SK-N-SH (cell line): Measurements from ENCODE around the gene SPG7. TPM values are rescaled to one million over a fixed set of nuclear protein-coding genes. Genes with fewer than 3 reads are reported as not detected.

Experiments
- CTCF ChIA-PET: fragments of 300-600, 350-600 bp; formaldehyde crosslinking; extraction: SDS; loops from one replicate; lab custom pipeline; 2021; lab: Yijun Ruan, JAX
- POLR2A ChIA-PET: fragments of 350-600 bp; sonication (Branson Sonifier 250); formaldehyde crosslinking; extraction: SDS; loops from one replicate; lab custom pipeline; 2020; ENCODE audit warnings: antibody characterized with exemption, inconsistent platforms; lab: Yijun Ruan, JAX
- DNase-seq: peaks from one replicate; pipeline ENCODE4 v3.0.0; 2012
- H2AFZ ChIP-seq: fragments of 200-600 bp; sonication (generic); 2 replicates; pipeline ENCODE4 v1.8.1; 2016; ENCODE audit warnings: antibody characterized with exemption, mild to moderate bottlenecking, low read depth
- H3F3A ChIP-seq: fragments of 200-600 bp; sonication (generic); replicated peaks from 2 replicates; pipeline ENCODE3; 2016; ENCODE audit warnings: antibody characterized with exemption, mild to moderate bottlenecking; ENCODE audit not compliant: insufficient read depth
- H3K27ac ChIP-seq, 2 experiments: fragments of 200-500 bp in 1 of 2; fragments of 200-600 bp in 1 of 2; sonication (Bioruptor generic) in 1 of 2; sonication (generic), shearing (Covaris generic) in 1 of 2; 2 replicates each; pipeline versions ENCODE4 v1.5.1 to v1.6.1; 2014 to 2016; ENCODE audit warnings: low read depth in 2 of 2, inconsistent platforms in 1 of 2, low read length in 1 of 2, mild to moderate bottlenecking in 1 of 2, mixed read lengths in 1 of 2
- H3K27me3 ChIP-seq: fragments of 200-600 bp; sonication (generic), shearing (Covaris generic); 2 replicates; pipeline ENCODE4 v1.6.1; 2016; ENCODE audit warnings: mixed run types; ENCODE audit not compliant: insufficient read depth
- H3K36me3 ChIP-seq, 2 experiments: fragments of 200-500 bp in 1 of 2; fragments of 200-600 bp in 1 of 2; sonication (Bioruptor generic) in 1 of 2; sonication (generic) in 1 of 2; replicated peaks in 1 of 2; 2 replicates each; pipeline versions ENCODE3 to v1.5.1; 2014 to 2016; ENCODE audit warnings: low read length in 1 of 2, mild to moderate bottlenecking in 1 of 2; ENCODE audit not compliant: insufficient read depth in 2 of 2, control insufficient read depth in 1 of 2
- H3K4me1 ChIP-seq, 2 experiments: fragments of 200-500 bp in 1 of 2; fragments of 200-600 bp in 1 of 2; sonication (Bioruptor generic) in 1 of 2; sonication (generic), shearing (Covaris generic) in 1 of 2; 2 replicates each; pipeline versions ENCODE4 v1.5.1 to v1.6.1; 2014 to 2016; ENCODE audit warnings: low read depth in 1 of 2, low read length in 1 of 2, mixed run types in 1 of 2; ENCODE audit not compliant: insufficient read depth in 2 of 2, control insufficient read depth in 1 of 2
- H3K4me2 ChIP-seq: fragments of 200-600 bp; sonication (generic), shearing (Covaris generic); 2 replicates; pipeline ENCODE4 v1.6.1; 2017; ENCODE audit warnings: mixed run types
- H3K4me3 ChIP-seq, 2 experiments: fragments of 200-500 bp in 1 of 2; fragments of 200-600 bp in 1 of 2; sonication (Bioruptor generic) in 1 of 2; sonication (generic), shearing (Covaris generic) in 1 of 2; 2 replicates each; pipeline versions ENCODE4 v1.5.1 to v1.8.1; 2014 to 2016; ENCODE audit warnings: low read depth in 2 of 2, inconsistent platforms in 1 of 2, low read length in 1 of 2, mild to moderate bottlenecking in 1 of 2, mixed read lengths in 1 of 2, moderate library complexity in 1 of 2
- H3K79me2 ChIP-seq: fragments of 200-600 bp; sonication (generic); 2 replicates; pipeline ENCODE4 v1.8.1; 2017; ENCODE audit warnings: mild to moderate bottlenecking; ENCODE audit not compliant: insufficient read depth
- H3K9ac ChIP-seq: fragments of 200-600 bp; sonication (generic); 2 replicates; pipeline ENCODE4 v1.6.1; 2017; ENCODE audit warnings: mixed run types
- H3K9me2 ChIP-seq: fragments of 200-600 bp; sonication (generic); 2 replicates; pipeline ENCODE4 v1.6.1; 2017; ENCODE audit warnings: mixed run types
- H3K9me3 ChIP-seq: fragments of 200-600 bp; sonication (generic); 2 replicates; pipeline ENCODE4 v1.6.1; 2017; ENCODE audit warnings: mixed run types, mild to moderate bottlenecking, moderate library complexity
- H4K20me1 ChIP-seq: fragments of 200-600 bp; sonication (generic); 2 replicates; pipeline ENCODE4 v1.6.1; 2017; ENCODE audit warnings: mild to moderate bottlenecking, mixed run types; ENCODE audit not compliant: insufficient read depth
- CHD2 ChIP-seq: fragments of 150-350 bp; IDR thresholded peaks from 2 replicates; pipeline ENCODE4 v1.6.1; 2018; ENCODE audit warnings: low read length; ENCODE audit not compliant: partially characterized antibody
- ELF1 ChIP-seq: IDR thresholded peaks from 2 replicates; pipeline ENCODE4 v1.4.0; 2012
- EP300 ChIP-seq, 2 experiments: IDR thresholded peaks; 2 replicates each; pipeline versions ENCODE4 v1.4.0 to v1.6.1; 2012; ENCODE audit warnings: borderline replicate concordance in 1 of 2, low read depth in 1 of 2, low read length in 1 of 2
- EZH2phosphoT487 ChIP-seq: fragments of 200-600 bp; sonication (generic); IDR thresholded peaks from 2 replicates; pipeline ENCODE4 v1.6.1; 2017; ENCODE audit warnings: low read depth, mixed run types, mild to moderate bottlenecking, antibody characterized with exemption, moderate library complexity, borderline replicate concordance
- FOSL2 ChIP-seq: IDR thresholded peaks from 2 replicates; pipeline ENCODE4 v1.4.0; 2012; ENCODE audit warnings: low read depth, mild to moderate bottlenecking, moderate library complexity, borderline replicate concordance
- FOXM1 ChIP-seq: IDR thresholded peaks from 2 replicates; pipeline ENCODE4 v1.4.0; 2012; ENCODE audit warnings: low read depth, mild to moderate bottlenecking
- GABPA ChIP-seq: IDR thresholded peaks from 2 replicates; pipeline ENCODE4 v1.4.0; 2012; ENCODE audit warnings: low read depth, mild to moderate bottlenecking
- JUND ChIP-seq: IDR thresholded peaks from 2 replicates; pipeline ENCODE4 v1.4.0; 2012
- MXI1 ChIP-seq: IDR thresholded peaks from 2 replicates; pipeline ENCODE4 v1.6.1; 2012; ENCODE audit warnings: mild to moderate bottlenecking, low read depth, low read length, improper control_type of control experiment
- NFIC ChIP-seq: IDR thresholded peaks from 2 replicates; pipeline ENCODE4 v1.4.0; 2012; ENCODE audit warnings: borderline replicate concordance
- RAD21 ChIP-seq: IDR thresholded peaks from 2 replicates; pipeline ENCODE4 v1.6.1; 2012; ENCODE audit warnings: mild to moderate bottlenecking, low read length
- RCOR1 ChIP-seq: fragments of 150-350 bp; IDR thresholded peaks from 2 replicates; pipeline ENCODE4 v1.6.1; 2017; ENCODE audit warnings: antibody characterized with exemption, low read length
- RXRA ChIP-seq: IDR thresholded peaks from 2 replicates; pipeline ENCODE4 v1.4.0; 2012; ENCODE audit warnings: low read depth, mild to moderate bottlenecking, borderline replicate concordance
- SIN3A ChIP-seq: IDR thresholded peaks from 2 replicates; pipeline ENCODE4 v1.6.1; 2012; ENCODE audit warnings: low read depth, mild to moderate bottlenecking, low read length, moderate library complexity, borderline replicate concordance
- SMC3 ChIP-seq: IDR thresholded peaks from 2 replicates; pipeline ENCODE4 v1.6.1; 2012; ENCODE audit warnings: low read depth, low read length, improper control_type of control experiment
- YY1 ChIP-seq: IDR thresholded peaks from 2 replicates; pipeline ENCODE4 v1.4.0; 2012; ENCODE audit warnings: low read depth, mild to moderate bottlenecking
- WGBS: methylation state at CpG from one replicate; pipeline ENCODE4 v1.1.6; 2017; ENCODE audit warnings: low lambda C conversion rate; 5-methylcytosine and 5-hydroxymethylcytosine counted together
- polyA plus RNA-seq, 3 experiments: library from polyadenylated mRNA; depleted of rRNA; stranded (reverse); fragments of >200 nt; gene quantifications; 2 replicates each; pipeline ENCODE4 v1.2.3, GENCODE V29; 2012
- TF ChIP-seq, protein P1 (sequence below): IDR thresholded peaks from 2 replicates; pipeline ENCODE4 v1.4.0; 2012; ENCODE audit warnings: low read depth, borderline replicate concordance
- TF ChIP-seq, protein P2 (sequence below): fragments of 150-350 bp; IDR thresholded peaks from 2 replicates; pipeline ENCODE4 v1.6.1; 2016; ENCODE audit warnings: mild to moderate bottlenecking, low read depth, low read length
- TF ChIP-seq, protein P3 (sequence below): fragments of 200-600 bp; sonication (generic); IDR thresholded peaks from 2 replicates; pipeline ENCODE4 v1.6.1; 2017; ENCODE audit warnings: antibody characterized with exemption, mild to moderate bottlenecking, moderate library complexity
- TF ChIP-seq, protein P4 (sequence below): IDR thresholded peaks from 2 replicates; pipeline ENCODE4; 2012
- TF ChIP-seq, protein P5 (sequence below): fragments of 150-350 bp; IDR thresholded peaks from 2 replicates; pipeline ENCODE4 v1.6.1; 2017; ENCODE audit warnings: antibody characterized with exemption, low read length, low read depth, borderline replicate concordance

SPG7 gene
- polyA plus RNA-seq, 1 of the 3 experiments (the other 2 are of a cell fraction): 100 TPM

DNA sequence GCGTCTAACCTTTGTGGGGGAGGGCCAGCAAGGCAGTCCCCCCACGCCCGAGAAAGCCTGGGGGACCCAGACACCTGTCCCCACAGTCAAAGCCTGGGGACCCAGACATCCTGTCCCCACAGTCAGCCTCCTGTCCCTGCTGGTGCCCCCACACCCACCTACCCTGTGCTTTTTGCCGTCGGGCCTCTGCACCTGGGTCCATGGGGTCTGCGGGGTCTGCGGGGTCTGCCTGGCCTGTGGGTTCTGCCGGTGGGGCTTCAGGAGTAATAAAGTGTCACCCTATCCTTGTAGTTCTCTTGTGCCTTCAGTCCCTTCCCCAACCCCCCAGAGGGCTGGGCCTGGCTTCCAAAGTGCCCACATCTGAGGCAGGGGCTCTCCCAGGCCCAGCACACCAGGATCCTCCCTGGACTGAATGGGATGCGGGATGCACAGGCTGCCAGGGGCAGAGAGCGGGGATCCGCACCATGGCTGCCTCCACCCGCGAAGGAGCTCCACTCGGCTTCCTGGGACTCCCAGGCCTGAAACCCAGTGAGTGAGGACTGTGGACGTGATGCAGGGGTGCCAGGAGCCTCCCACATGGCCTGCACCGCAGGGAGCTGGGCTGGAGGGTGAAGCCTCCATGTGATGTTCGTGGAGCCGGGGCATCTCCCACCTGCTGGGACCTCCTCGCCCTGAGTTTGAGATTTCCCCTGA lies 88.9 kb downstream of the SPG7 start:
- CTCF ChIA-PET: interaction anchor here (0.8 kb wide), 1 partner anchor 20 kb away, joined by 3 read pairs; no protein-coding TSS in a partner anchor
- Histone ChIP-seq H2AFZ (no peak overlapping the region), H3K4me1 (peaks cover 3 to 4% of the 10 kb centered on the region in 2 experiments; a peak in 2 of 4 replicates), H4K20me1 (no peaks in the 10 kb centered on the region), H3K4me2 (no peak overlapping the region)
- DNase-seq: no peak
- TF ChIP-seq FOSL2 (no peak), GABPA (no peak), EZH2phosphoT487 (no peak), YY1 (no peak), RXRA (no peak), JUND (no peak), NFIC (no peak), EP300 (IDR thresholded peaks at IDR 0.05; ENCODE audit: borderline replicate concordance in 1 of 2, low read depth in 1 of 2, low read length in 1 of 2) (no peak), MXI1 (no peak), CHD2 (no peak), ELF1 (no peak)
- TF ChIP-seq, protein P1, sequence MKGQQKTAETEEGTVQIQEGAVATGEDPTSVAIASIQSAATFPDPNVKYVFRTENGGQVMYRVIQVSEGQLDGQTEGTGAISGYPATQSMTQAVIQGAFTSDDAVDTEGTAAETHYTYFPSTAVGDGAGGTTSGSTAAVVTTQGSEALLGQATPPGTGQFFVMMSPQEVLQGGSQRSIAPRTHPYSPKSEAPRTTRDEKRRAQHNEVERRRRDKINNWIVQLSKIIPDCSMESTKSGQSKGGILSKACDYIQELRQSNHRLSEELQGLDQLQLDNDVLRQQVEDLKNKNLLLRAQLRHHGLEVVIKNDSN: no peak
- TF ChIP-seq, protein P2, sequence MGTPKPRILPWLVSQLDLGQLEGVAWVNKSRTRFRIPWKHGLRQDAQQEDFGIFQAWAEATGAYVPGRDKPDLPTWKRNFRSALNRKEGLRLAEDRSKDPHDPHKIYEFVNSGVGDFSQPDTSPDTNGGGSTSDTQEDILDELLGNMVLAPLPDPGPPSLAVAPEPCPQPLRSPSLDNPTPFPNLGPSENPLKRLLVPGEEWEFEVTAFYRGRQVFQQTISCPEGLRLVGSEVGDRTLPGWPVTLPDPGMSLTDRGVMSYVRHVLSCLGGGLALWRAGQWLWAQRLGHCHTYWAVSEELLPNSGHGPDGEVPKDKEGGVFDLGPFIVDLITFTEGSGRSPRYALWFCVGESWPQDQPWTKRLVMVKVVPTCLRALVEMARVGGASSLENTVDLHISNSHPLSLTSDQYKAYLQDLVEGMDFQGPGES: no peak
- TF ChIP-seq, all 33 proteins: peak for 0
- Histone ChIP-seq H3K9me2 (no peaks in the 10 kb centered on the region), H3K27ac (no peak overlapping the region), H3F3A (peaks cover 5% of the 10 kb centered on the region), H3K36me3 (no peaks in the 10 kb centered on the region), H3K9me3 (no peaks in the 10 kb centered on the region), H3K79me2 (no peaks in the 10 kb centered on the region), H3K4me3 (no peak overlapping the region), H3K27me3 (no peaks in the 10 kb centered on the region), H3K9ac (no peak overlapping the region)
- POLR2A ChIA-PET: no interaction called here
- WGBS: 100% methylated on average over 3 of the region's 19 CpGs

DNA sequence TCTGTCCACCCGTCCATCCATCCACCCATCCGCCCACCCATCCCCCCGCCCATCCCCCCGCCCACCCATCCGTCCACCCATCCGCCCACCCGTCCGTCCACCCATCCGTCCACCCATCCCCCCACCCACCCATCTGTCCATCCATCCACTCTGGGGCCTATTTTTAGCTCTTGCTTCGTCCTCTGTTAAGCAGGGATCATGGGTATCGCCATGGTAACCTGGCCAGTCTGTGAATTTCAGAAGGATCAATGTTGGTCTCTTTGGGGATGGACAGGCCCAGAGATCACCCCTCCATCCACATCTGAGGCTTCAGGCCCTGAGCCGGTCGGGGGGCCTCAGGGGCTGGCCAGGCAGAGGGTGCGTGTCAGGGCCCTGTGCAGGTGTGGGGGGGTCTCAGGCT lies 90.0 kb downstream of the SPG7 start:
- peaks cover 13 to 14% of the 10 kb centered on the region in 2 experiments; a peak in 3 of 4 replicates for H3K4me1 ChIP-seq
- ChIA-PET CTCF (interaction anchor here (0.5 kb wide), 1 partner anchor 387 kb away, joined by 3 read pairs; no protein-coding TSS in a partner anchor), POLR2A (no interaction called here)
- no peak overlapping the region for H3K27ac ChIP-seq
- H3K4me2 ChIP-seq: no peak overlapping the region
- H3K9me2 ChIP-seq: no peaks in the 10 kb centered on the region
- H3K27me3 ChIP-seq: no peaks in the 10 kb centered on the region
- no peak overlapping the region for H3K4me3 ChIP-seq
- H3K9ac ChIP-seq: no peak overlapping the region
- H3K9me3 ChIP-seq: no peaks in the 10 kb centered on the region
- no peaks in the 10 kb centered on the region for H4K20me1 ChIP-seq
- DNase-seq: no peak
- no peaks in the 10 kb centered on the region for H3K36me3 ChIP-seq
- peaks cover 15% of the 10 kb centered on the region for H3F3A ChIP-seq
- no peaks in the 10 kb centered on the region for H3K79me2 ChIP-seq
- H2AFZ ChIP-seq: no peak overlapping the region
- WGBS: 58% methylated on average over 14 of the region's 14 CpGs
- no peak for TF ChIP-seq RCOR1
- no peak for TF ChIP-seq SMC3
- no peak for TF ChIP-seq FOSL2
- TF ChIP-seq, protein P3, sequence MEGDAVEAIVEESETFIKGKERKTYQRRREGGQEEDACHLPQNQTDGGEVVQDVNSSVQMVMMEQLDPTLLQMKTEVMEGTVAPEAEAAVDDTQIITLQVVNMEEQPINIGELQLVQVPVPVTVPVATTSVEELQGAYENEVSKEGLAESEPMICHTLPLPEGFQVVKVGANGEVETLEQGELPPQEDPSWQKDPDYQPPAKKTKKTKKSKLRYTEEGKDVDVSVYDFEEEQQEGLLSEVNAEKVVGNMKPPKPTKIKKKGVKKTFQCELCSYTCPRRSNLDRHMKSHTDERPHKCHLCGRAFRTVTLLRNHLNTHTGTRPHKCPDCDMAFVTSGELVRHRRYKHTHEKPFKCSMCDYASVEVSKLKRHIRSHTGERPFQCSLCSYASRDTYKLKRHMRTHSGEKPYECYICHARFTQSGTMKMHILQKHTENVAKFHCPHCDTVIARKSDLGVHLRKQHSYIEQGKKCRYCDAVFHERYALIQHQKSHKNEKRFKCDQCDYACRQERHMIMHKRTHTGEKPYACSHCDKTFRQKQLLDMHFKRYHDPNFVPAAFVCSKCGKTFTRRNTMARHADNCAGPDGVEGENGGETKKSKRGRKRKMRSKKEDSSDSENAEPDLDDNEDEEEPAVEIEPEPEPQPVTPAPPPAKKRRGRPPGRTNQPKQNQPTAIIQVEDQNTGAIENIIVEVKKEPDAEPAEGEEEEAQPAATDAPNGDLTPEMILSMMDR: no peak
- no peak for TF ChIP-seq EP300 (IDR thresholded peaks at IDR 0.05; ENCODE audit: borderline replicate concordance in 1 of 2, low read depth in 1 of 2, low read length in 1 of 2)
- TF ChIP-seq, protein P4, sequence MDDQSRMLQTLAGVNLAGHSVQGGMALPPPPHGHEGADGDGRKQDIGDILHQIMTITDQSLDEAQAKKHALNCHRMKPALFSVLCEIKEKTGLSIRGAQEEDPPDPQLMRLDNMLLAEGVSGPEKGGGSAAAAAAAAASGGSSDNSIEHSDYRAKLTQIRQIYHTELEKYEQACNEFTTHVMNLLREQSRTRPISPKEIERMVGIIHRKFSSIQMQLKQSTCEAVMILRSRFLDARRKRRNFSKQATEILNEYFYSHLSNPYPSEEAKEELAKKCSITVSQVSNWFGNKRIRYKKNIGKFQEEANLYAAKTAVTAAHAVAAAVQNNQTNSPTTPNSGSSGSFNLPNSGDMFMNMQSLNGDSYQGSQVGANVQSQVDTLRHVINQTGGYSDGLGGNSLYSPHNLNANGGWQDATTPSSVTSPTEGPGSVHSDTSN: no peak
- TF ChIP-seq ELF1: no peak
- TF ChIP-seq FOXM1: no peak
- TF ChIP-seq RAD21: no peak
- TF ChIP-seq JUND: no peak
- no peak for TF ChIP-seq GABPA
- TF ChIP-seq, protein P5, sequence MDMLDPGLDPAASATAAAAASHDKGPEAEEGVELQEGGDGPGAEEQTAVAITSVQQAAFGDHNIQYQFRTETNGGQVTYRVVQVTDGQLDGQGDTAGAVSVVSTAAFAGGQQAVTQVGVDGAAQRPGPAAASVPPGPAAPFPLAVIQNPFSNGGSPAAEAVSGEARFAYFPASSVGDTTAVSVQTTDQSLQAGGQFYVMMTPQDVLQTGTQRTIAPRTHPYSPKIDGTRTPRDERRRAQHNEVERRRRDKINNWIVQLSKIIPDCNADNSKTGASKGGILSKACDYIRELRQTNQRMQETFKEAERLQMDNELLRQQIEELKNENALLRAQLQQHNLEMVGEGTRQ: no peak
- TF ChIP-seq YY1: no peak
- no peak for TF ChIP-seq SIN3A
- TF ChIP-seq EZH2phosphoT487: no peak
